Hepatocyte (in vitro differentiated cells): ENCODE data around the gene ACP7. TPM values are rescaled to one million over a fixed set of nuclear protein-coding genes. Genes with fewer than 3 reads are reported as not detected.

ENCODE experiments used
- DNase-seq: peaks from one replicate; pipeline ENCODE4 v3.0.0-alpha.2; 2016; ENCODE audit warnings: low spot score
- H2AFZ ChIP-seq: fragments of 200-600 bp; sonication (generic); 2 replicates; pipeline ENCODE4 v1.6.0; 2016; ENCODE audit warnings: antibody characterized with exemption, mild to moderate bottlenecking
- H3K27ac ChIP-seq: fragments of 200-600 bp; sonication (generic); 2 replicates; pipeline ENCODE4 v1.5.1; 2016; ENCODE audit warnings: mild to moderate bottlenecking
- H3K27me3 ChIP-seq: fragments of 200-600 bp; sonication (generic); 2 replicates; pipeline ENCODE4 v1.6.1; 2016
- H3K36me3 ChIP-seq: fragments of 200-600 bp; sonication (generic); replicated peaks from 2 replicates; pipeline ENCODE4 v1.5.1; 2016; ENCODE audit warnings: low read depth; ENCODE audit not compliant: insufficient read depth
- H3K4me1 ChIP-seq: fragments of 200-600 bp; sonication (generic); 2 replicates; pipeline ENCODE4 v1.5.1; 2016; ENCODE audit warnings: mild to moderate bottlenecking, moderate library complexity; ENCODE audit not compliant: insufficient read depth
- H3K4me2 ChIP-seq: fragments of 200-600 bp; sonication (generic); 2 replicates; pipeline ENCODE4 v1.6.0; 2016
- H3K4me3 ChIP-seq: fragments of 200-600 bp; sonication (generic); 2 replicates; pipeline ENCODE4 v1.5.1; 2016; ENCODE audit warnings: mild to moderate bottlenecking
- H3K79me2 ChIP-seq: fragments of 200-600 bp; sonication (generic); 2 replicates; pipeline ENCODE4 v1.6.0; 2017; ENCODE audit warnings: mild to moderate bottlenecking
- H3K9me2 ChIP-seq: fragments of 200-600 bp; sonication (generic); replicated peaks from 2 replicates; pipeline ENCODE4 v1.6.0; 2017; ENCODE audit warnings: mild to moderate bottlenecking; ENCODE audit not compliant: insufficient read depth
- H3K9me3 ChIP-seq: fragments of 200-600 bp; sonication (generic); 2 replicates; pipeline ENCODE4 v1.5.1; 2016; ENCODE audit warnings: low read depth, mild to moderate bottlenecking
- H4K20me1 ChIP-seq: fragments of 200-600 bp; sonication (generic); 2 replicates; pipeline ENCODE4 v1.6.0; 2016; ENCODE audit warnings: mild to moderate bottlenecking; ENCODE audit not compliant: insufficient read depth, poor library complexity, severe bottlenecking
- EZH2 ChIP-seq: fragments of 200-600 bp; sonication (generic); IDR thresholded peaks from 2 replicates; pipeline ENCODE4 v1.6.1; 2016; ENCODE audit warnings: antibody characterized with exemption, mild to moderate bottlenecking, borderline replicate concordance
- EZH2phosphoT487 ChIP-seq: fragments of 200-600 bp; sonication (generic); IDR thresholded peaks from one replicate; pipeline ENCODE4 v1.6.1; 2018; ENCODE audit warnings: antibody characterized with exemption, mild to moderate bottlenecking, low read depth, moderate library complexity; ENCODE audit not compliant: unreplicated experiment, severe bottlenecking
- WGBS: methylation state at CpG from one replicate; pipeline ENCODE4 v1.1.6; 2016; ENCODE audit warnings: low lambda C conversion rate; ENCODE audit errors: missing lambda C conversion rate; 5-methylcytosine and 5-hydroxymethylcytosine counted together
- polyA plus RNA-seq: library from polyadenylated mRNA; unstranded; fragments of >200 nt; fragmentation: Nextera tagmentation; extraction: Ambion mirVana; gene quantifications from 2 replicates; pipeline ENCODE4 v1.2.1, GENCODE V29; 2016
- total RNA-seq: library from RNA; depleted of rRNA; stranded (reverse); fragments of >200 nt; gene quantifications from 2 replicates; pipeline ENCODE4 v1.2.3, GENCODE V29; 2014
- TF ChIP-seq, protein P1 (sequence below): fragments of 200-600 bp; sonication (generic); IDR thresholded peaks from 2 replicates; pipeline ENCODE4 v1.5.1; 2016; ENCODE audit warnings: antibody characterized with exemption, mild to moderate bottlenecking; ENCODE audit not compliant: poor library complexity

Gene ACP7
- total and polyA plus RNA-seq, 2 experiments from 2014 or later = 0.13 to 0.23 TPM

- WGBS = 65% methylated on average over 7 of the region's 7 CpGs
- DNase-seq = no peak
- Histone ChIP-seq H3K4me2 (no peak overlapping the region), H2AFZ (no peak overlapping the region), H3K9me2 (no peaks in the 10 kb centered on the region), H4K20me1 (no peaks in the 10 kb centered on the region), H3K27ac (no peak overlapping the region), H3K9me3 (no peaks in the 10 kb centered on the region), H3K36me3 (no peaks in the 10 kb centered on the region), H3K4me1 (no peaks in the 10 kb centered on the region), H3K4me3 (no peak overlapping the region), H3K27me3 (peaks cover 15% of the 10 kb centered on the region), H3K79me2 (no peaks in the 10 kb centered on the region)
- TF ChIP-seq, protein P1, sequence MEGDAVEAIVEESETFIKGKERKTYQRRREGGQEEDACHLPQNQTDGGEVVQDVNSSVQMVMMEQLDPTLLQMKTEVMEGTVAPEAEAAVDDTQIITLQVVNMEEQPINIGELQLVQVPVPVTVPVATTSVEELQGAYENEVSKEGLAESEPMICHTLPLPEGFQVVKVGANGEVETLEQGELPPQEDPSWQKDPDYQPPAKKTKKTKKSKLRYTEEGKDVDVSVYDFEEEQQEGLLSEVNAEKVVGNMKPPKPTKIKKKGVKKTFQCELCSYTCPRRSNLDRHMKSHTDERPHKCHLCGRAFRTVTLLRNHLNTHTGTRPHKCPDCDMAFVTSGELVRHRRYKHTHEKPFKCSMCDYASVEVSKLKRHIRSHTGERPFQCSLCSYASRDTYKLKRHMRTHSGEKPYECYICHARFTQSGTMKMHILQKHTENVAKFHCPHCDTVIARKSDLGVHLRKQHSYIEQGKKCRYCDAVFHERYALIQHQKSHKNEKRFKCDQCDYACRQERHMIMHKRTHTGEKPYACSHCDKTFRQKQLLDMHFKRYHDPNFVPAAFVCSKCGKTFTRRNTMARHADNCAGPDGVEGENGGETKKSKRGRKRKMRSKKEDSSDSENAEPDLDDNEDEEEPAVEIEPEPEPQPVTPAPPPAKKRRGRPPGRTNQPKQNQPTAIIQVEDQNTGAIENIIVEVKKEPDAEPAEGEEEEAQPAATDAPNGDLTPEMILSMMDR = no peak
- TF ChIP-seq EZH2phosphoT487 = no peak
- no peak for TF ChIP-seq EZH2
Measured at GRCh38 chr19:39078436-39079200, 5.5 kb upstream of the ACP7 start.

GRCh38 chr19:39080431-39080830 is 3.7 kb upstream of the ACP7 start:
- Histone ChIP-seq H3K4me2 (no peak overlapping the region), H3K27me3 (peaks cover 30% of the 10 kb centered on the region), H3K27ac (no peak overlapping the region), H3K9me3 (no peaks in the 10 kb centered on the region), H2AFZ (no peak overlapping the region), H3K36me3 (no peaks in the 10 kb centered on the region), H3K4me3 (no peak overlapping the region), H3K9me2 (no peaks in the 10 kb centered on the region), H3K79me2 (no peaks in the 10 kb centered on the region), H4K20me1 (no peaks in the 10 kb centered on the region), H3K4me1 (no peaks in the 10 kb centered on the region)
- DNase-seq = no peak
- TF ChIP-seq EZH2phosphoT487 (no peak), EZH2 (no peak)
- TF ChIP-seq, protein P1 = no peak
- 68% methylated on average over 3 of the region's 3 CpGs for WGBS

DNA sequence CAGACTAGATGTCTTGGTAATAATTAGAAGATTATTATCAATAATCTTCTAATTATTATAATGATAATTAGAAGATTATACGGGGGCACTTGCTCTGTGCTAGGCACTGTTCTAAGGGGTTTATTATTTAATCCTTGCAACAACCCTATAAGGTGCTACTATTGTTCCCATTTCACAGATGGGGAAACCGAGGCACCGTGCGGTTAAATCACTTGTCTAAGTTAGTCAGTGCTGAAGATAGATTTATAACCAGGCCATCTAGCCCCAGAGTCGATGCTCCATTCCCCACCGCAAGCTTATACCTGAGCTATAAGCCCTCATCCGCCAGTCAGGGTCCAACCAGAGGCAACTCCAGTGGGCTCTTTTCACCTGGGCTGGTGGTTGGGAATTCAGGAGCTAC is 2.0 kb upstream of the ACP7 start:
- H2AFZ ChIP-seq = no peak overlapping the region
- 94% methylated on average over 7 of the region's 7 CpGs for WGBS
- H3K9me3 ChIP-seq = no peaks in the 10 kb centered on the region
- no peak overlapping the region for H3K4me3 ChIP-seq
- TF ChIP-seq EZH2phosphoT487 (no peak), EZH2 (no peak)
- TF ChIP-seq, protein P1 = no peak
- H3K79me2 ChIP-seq = no peaks in the 10 kb centered on the region
- peaks cover 38% of the 10 kb centered on the region for H3K27me3 ChIP-seq
- H3K27ac ChIP-seq = no peak overlapping the region
- H3K4me1 ChIP-seq = no peaks in the 10 kb centered on the region
- no peak for DNase-seq
- H4K20me1 ChIP-seq = no peaks in the 10 kb centered on the region
- no peaks in the 10 kb centered on the region for H3K36me3 ChIP-seq
- H3K4me2 ChIP-seq = no peak overlapping the region
- no peaks in the 10 kb centered on the region for H3K9me2 ChIP-seq
